ENCODE results near the gene PTPRB. TPM values are rescaled to one million over a fixed set of nuclear protein-coding genes. Genes with fewer than 3 reads are reported as not detected.

Gene PTPRB
- total and polyA plus RNA-seq, 2 of the 8 experiments (the other 6 are each of a cell fraction or from before 2014, with no cell fraction given) = 0.36 to 0.58 TPM

DNA sequence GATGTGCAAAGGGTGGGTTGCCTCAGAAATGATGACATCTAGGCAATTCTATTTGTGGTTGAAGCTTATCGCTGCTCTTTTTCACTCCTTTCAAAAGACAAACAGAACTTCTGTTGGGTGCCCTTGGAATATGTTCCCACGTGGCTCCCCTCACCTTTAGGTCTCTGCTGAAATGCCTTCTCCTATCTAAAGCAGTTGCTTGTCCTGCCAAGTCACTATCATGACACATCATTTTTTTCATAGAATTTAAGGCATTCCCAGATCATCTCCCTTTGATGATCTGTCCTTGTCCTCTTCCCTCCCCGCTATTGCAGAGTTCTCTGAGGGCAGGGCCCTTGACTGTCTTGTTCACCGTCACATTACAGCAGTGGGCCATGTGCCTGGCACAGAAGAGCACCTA lies 75.7 kb downstream of the PTPRB start:
- Histone ChIP-seq H2AK5ac (ENCODE audit: low read depth, low read length) (no peak overlapping the region), H3K79me1 (ENCODE audit: low read depth, low read length) (no peaks in the 10 kb centered on the region), H2BK120ac (replicated peaks; ENCODE audit: low read depth, low read length) (no peak overlapping the region), H3K14ac (ENCODE audit: insufficient read length) (no peak overlapping the region), H3K36me3 (ENCODE audit: control insufficient read depth in 2 of 4, insufficient read depth in 4 of 4, low read length in 3 of 4) (no peaks in the 10 kb centered on the region; a peak in 1 of 8 replicates), H3K56ac (replicated peaks; ENCODE audit: insufficient read length, low read depth, low read length) (no peak overlapping the region), H2BK20ac (ENCODE audit: low read length) (no peak overlapping the region), H3K27ac (ENCODE audit: low read depth, low read length) (no peak overlapping the region), H4K5ac (ENCODE audit: insufficient read length, low read depth, low read length) (no peak overlapping the region), H2BK5ac (ENCODE audit: low read depth, low read length) (no peak overlapping the region), H2BK12ac (ENCODE audit: low read depth, low read length) (no peak overlapping the region), H3K27me3 (replicated peaks in 1 of 4; ENCODE audit: control insufficient read depth in 3 of 4, extremely low read depth in 1 of 4, insufficient read depth in 3 of 4, low read length in 3 of 4) (no peaks in the 10 kb centered on the region), H3K9me3 (ENCODE audit: insufficient read depth in 2 of 2, low read depth in 1 of 2, low read length in 1 of 2) (no peaks in the 10 kb centered on the region; a peak in 1 of 4 replicates), H3K79me2 (ENCODE audit: control insufficient read depth in 1 of 2, insufficient read depth in 2 of 2, low read length in 2 of 2) (no peaks in the 10 kb centered on the region), H2BK15ac (ENCODE audit: low read length) (no peak overlapping the region), H3K4me2 (ENCODE audit: insufficient read depth in 1 of 2, low read depth in 2 of 2, low read length in 2 of 2) (no peak overlapping the region), H4K8ac (ENCODE audit: extremely low read depth, insufficient read depth, low read length) (no peak overlapping the region), H3K4me3 (ENCODE audit: extremely low read depth in 1 of 4, insufficient read depth in 2 of 4, low read depth in 3 of 4, low read length in 4 of 4) (no peak overlapping the region), H4K91ac (replicated peaks; ENCODE audit: insufficient read length, low read length) (no peak overlapping the region), H2AFZ (ENCODE audit: low read length) (no peak overlapping the region), H3K18ac (ENCODE audit: extremely low read depth, low read length) (no peak overlapping the region), H3K4me1 (replicated peaks in 1 of 4; ENCODE audit: control insufficient read depth in 3 of 4, insufficient read depth in 4 of 4, low read length in 3 of 4) (no peaks in the 10 kb centered on the region), H3K23me2 (ENCODE audit: low read depth, low read length) (no peaks in the 10 kb centered on the region), H4K20me1 (replicated peaks in 1 of 2; ENCODE audit: control insufficient read depth in 1 of 2, insufficient read depth in 2 of 2, low read length in 2 of 2) (no peaks in the 10 kb centered on the region), H3K9ac (replicated peaks in 1 of 4; ENCODE audit: extremely low read depth in 1 of 4, low read depth in 3 of 4, low read length in 3 of 4) (no peak overlapping the region), H3K23ac (ENCODE audit: insufficient read length) (no peak overlapping the region), H3K4ac (replicated peaks; ENCODE audit: insufficient read length, low read depth, low read length) (no peak overlapping the region)
- ChIA-PET POLR2A (ENCODE audit: partially characterized antibody) (no interaction called here), CTCF (ENCODE audit: partially characterized antibody) (interaction anchor here (1.5 kb wide), 1 partner anchor 15 kb away, joined by 4 read pairs; no protein-coding TSS in a partner anchor)
- 82% methylated on average over 4 of the region's 4 CpGs; no CpG with 5 or more reads in 1 of the 2 experiments for WGBS, 2 experiments (ENCODE audit: extremely low coverage in 1 of 2, insufficient coverage in 1 of 2, insufficient read length in 1 of 2, insufficient replicate concordance in 2 of 2, low coverage in 1 of 2, low lambda C conversion rate in 2 of 2, missing lambda C conversion rate in 1 of 2)
- TF ChIP-seq SRF (IDR thresholded peaks at IDR 0.05; ENCODE audit: low read depth, low read length) = no peak
- no peak for TF ChIP-seq JUN (IDR thresholded peaks at IDR 0.05; ENCODE audit: low read depth, low read length)
- TF ChIP-seq GTF2F1 (IDR thresholded peaks at IDR 0.05; ENCODE audit: borderline replicate concordance, low read depth, low read length) = no peak
- TF ChIP-seq CBX5 (IDR thresholded peaks at IDR 0.05; ENCODE audit: low read depth, low read length) = no peak
- no peak for TF ChIP-seq TAF1 (IDR thresholded peaks at IDR 0.05; ENCODE audit: low read depth, low read length)
- no peak for TF ChIP-seq TEAD4 (IDR thresholded peaks at IDR 0.05; ENCODE audit: low read depth, low read length)
- TF ChIP-seq RFX5 (IDR thresholded peaks at IDR 0.05; ENCODE audit: borderline replicate concordance, low read depth, low read length) = no peak
- TF ChIP-seq, protein P1, sequence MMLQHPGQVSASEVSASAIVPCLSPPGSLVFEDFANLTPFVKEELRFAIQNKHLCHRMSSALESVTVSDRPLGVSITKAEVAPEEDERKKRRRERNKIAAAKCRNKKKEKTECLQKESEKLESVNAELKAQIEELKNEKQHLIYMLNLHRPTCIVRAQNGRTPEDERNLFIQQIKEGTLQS (IDR thresholded peaks at IDR 0.05; ENCODE audit: insufficient read depth, low read depth, low read length) = no peak
- no peak for TF ChIP-seq EZH2 (IDR thresholded peaks at IDR 0.05; ENCODE audit: low read depth, low read length, severe bottlenecking)
- no peak for TF ChIP-seq EP300 (IDR thresholded peaks at IDR 0.05; ENCODE audit: borderline replicate concordance in 1 of 2, low read depth in 2 of 2, low read length in 2 of 2)
- DNase-seq (ENCODE audit: low read depth in 1 of 2, low spot score in 2 of 2) = no peak
- no peak for FAIRE-seq

All from H1 (cell line).